Loucy (cell line): Measurements from ENCODE around the gene CDS1.

Experiments
- CTCF ChIP-seq: fragments of 200-600 bp; sonication (generic); conservative IDR thresholded peaks from 2 replicates; pipeline ENCODE4 v1.5.1; 2014; ENCODE audit warnings: mild to moderate bottlenecking, antibody characterized with exemption, low read length
- EZH2phosphoT487 ChIP-seq: fragments of 200-600 bp; IDR thresholded peaks from 2 replicates; pipeline ENCODE4 v1.6.1; 2018; ENCODE audit warnings: antibody characterized with exemption, mild to moderate bottlenecking, moderate library complexity, borderline replicate concordance

- no peak for TF ChIP-seq CTCF
- TF ChIP-seq EZH2phosphoT487, result no peak
Measured at GRCh38 chr4:84683064-84683850, 100.3 kb downstream of the CDS1 start.
